ENCODE measurements around the gene CCNDBP1. TPM values are rescaled to one million over a fixed set of nuclear protein-coding genes. Genes with fewer than 3 reads are reported as not detected.

CCNDBP1 gene
- total and polyA plus RNA-seq, 2 donors from 2014 or later, result 56.8 to 64.3 TPM

- Histone ChIP-seq H3K4me1 (ENCODE audit: control insufficient read depth in 2 of 3, insufficient read depth in 2 of 3, low read depth in 1 of 3, low read length in 3 of 3) (no peaks in the 10 kb centered on the region), H3K9ac (ENCODE audit: low read length in 3 of 3) (no peak overlapping the region), H3K36me3 (ENCODE audit: control insufficient read depth in 2 of 3, insufficient read depth in 3 of 3, low read length in 3 of 3) (no peaks in the 10 kb centered on the region), H3K4me3 (ENCODE audit: low read length in 3 of 3) (no peak overlapping the region), H3K27me3 (ENCODE audit: control insufficient read depth, insufficient read depth, low read length) (no peaks in the 10 kb centered on the region), H3K9me3 (ENCODE audit: control insufficient read depth in 2 of 3, insufficient read depth in 1 of 3, low read length in 3 of 3) (no peaks in the 10 kb centered on the region), H3K27ac (ENCODE audit: low read depth in 2 of 2, low read length in 2 of 2) (no peak overlapping the region)
- intact Hi-C loops (cut with DNase I), result loop anchor here (10.0 kb wide), 1 partner anchor 55 kb away; no protein-coding TSS in a partner anchor
- no peak for FAIRE-seq
- DNase-seq, result no peak
- no peak for TF ChIP-seq CTCF (IDR thresholded peaks at IDR 0.05; ENCODE audit: borderline replicate concordance, extremely low read depth, insufficient read depth)
These were observed 44.8 kb downstream of the CCNDBP1 start for GRCh38 chr15:43229977-43230376.

GRCh38 chr15:43230640-43231115 lies 45.5 kb downstream of the CCNDBP1 start:
- H3K9ac ChIP-seq (ENCODE audit: low read length in 3 of 3), result no peak overlapping the region
- no peaks in the 10 kb centered on the region for H3K4me1 ChIP-seq (ENCODE audit: control insufficient read depth in 2 of 3, insufficient read depth in 2 of 3, low read depth in 1 of 3, low read length in 3 of 3)
- FAIRE-seq, result no peak
- H3K27ac ChIP-seq (ENCODE audit: low read depth in 2 of 2, low read length in 2 of 2), result no peak overlapping the region
- no peak for TF ChIP-seq CTCF (IDR thresholded peaks at IDR 0.05; ENCODE audit: borderline replicate concordance, extremely low read depth, insufficient read depth)
- no peak overlapping the region for H3K4me3 ChIP-seq (ENCODE audit: low read length in 3 of 3)
- H3K27me3 ChIP-seq (ENCODE audit: control insufficient read depth, insufficient read depth, low read length), result no peaks in the 10 kb centered on the region
- no peaks in the 10 kb centered on the region for H3K9me3 ChIP-seq (ENCODE audit: control insufficient read depth in 2 of 3, insufficient read depth in 1 of 3, low read length in 3 of 3)
- intact Hi-C loops (cut with DNase I), result no loop called here
- DNase-seq, result no peak
- no peaks in the 10 kb centered on the region for H3K36me3 ChIP-seq (ENCODE audit: control insufficient read depth in 2 of 3, insufficient read depth in 3 of 3, low read length in 3 of 3)

GRCh38 chr15:43232289-43232874 lies 47.2 kb downstream of the CCNDBP1 start:
- FAIRE-seq (no peak), DNase-seq (no peak)
- Histone ChIP-seq H3K27ac (ENCODE audit: low read depth in 2 of 2, low read length in 2 of 2) (no peak overlapping the region), H3K36me3 (ENCODE audit: control insufficient read depth in 2 of 3, insufficient read depth in 3 of 3, low read length in 3 of 3) (no peaks in the 10 kb centered on the region), H3K27me3 (ENCODE audit: control insufficient read depth, insufficient read depth, low read length) (no peaks in the 10 kb centered on the region), H3K4me1 (ENCODE audit: control insufficient read depth in 2 of 3, insufficient read depth in 2 of 3, low read depth in 1 of 3, low read length in 3 of 3) (no peaks in the 10 kb centered on the region), H3K9ac (ENCODE audit: low read length in 3 of 3) (no peak overlapping the region), H3K9me3 (ENCODE audit: control insufficient read depth in 2 of 3, insufficient read depth in 1 of 3, low read length in 3 of 3) (no peaks in the 10 kb centered on the region), H3K4me3 (ENCODE audit: low read length in 3 of 3) (no peak overlapping the region)
- intact Hi-C loops (cut with DNase I), result no loop called here
- TF ChIP-seq CTCF (IDR thresholded peaks at IDR 0.05; ENCODE audit: borderline replicate concordance, extremely low read depth, insufficient read depth), result no peak

GRCh38 chr15:43235536-43235935 lies 50.3 kb downstream of the CCNDBP1 start:
- TF ChIP-seq CTCF (IDR thresholded peaks at IDR 0.05; ENCODE audit: borderline replicate concordance, extremely low read depth, insufficient read depth), result no peak
- no peak for DNase-seq
- no peak overlapping the region for H3K4me3 ChIP-seq (ENCODE audit: low read length in 3 of 3)
- H3K9me3 ChIP-seq (ENCODE audit: control insufficient read depth in 2 of 3, insufficient read depth in 1 of 3, low read length in 3 of 3), result no peaks in the 10 kb centered on the region
- FAIRE-seq, result no peak
- H3K36me3 ChIP-seq (ENCODE audit: control insufficient read depth in 2 of 3, insufficient read depth in 3 of 3, low read length in 3 of 3), result no peaks in the 10 kb centered on the region
- H3K27ac ChIP-seq (ENCODE audit: low read depth in 2 of 2, low read length in 2 of 2), result no peak overlapping the region
- H3K9ac ChIP-seq (ENCODE audit: low read length in 3 of 3), result no peak overlapping the region
- no peaks in the 10 kb centered on the region for H3K27me3 ChIP-seq (ENCODE audit: control insufficient read depth, insufficient read depth, low read length)
- intact Hi-C loops (cut with DNase I), result no loop called here
- H3K4me1 ChIP-seq (ENCODE audit: control insufficient read depth in 2 of 3, insufficient read depth in 2 of 3, low read depth in 1 of 3, low read length in 3 of 3), result no peaks in the 10 kb centered on the region
